HL-60 (cell line): ENCODE measurements around the gene FAM43A.

Experiments used
- GABPA ChIP-seq: IDR thresholded peaks from 2 replicates; pipeline ENCODE4 v1.6.1; 2012; ENCODE audit warnings: low read depth
- POLR2AphosphoS5 ChIP-seq: IDR thresholded peaks from 2 replicates; pipeline ENCODE4 v1.6.1; 2012; ENCODE audit warnings: low read depth
- REST ChIP-seq: IDR thresholded peaks from 2 replicates; pipeline ENCODE4 v1.6.1; 2012; ENCODE audit warnings: low read depth; ENCODE audit not compliant: insufficient replicate concordance
- TF ChIP-seq, protein P1 (sequence below): IDR thresholded peaks from one replicate; pipeline ENCODE4 v1.5.1; 2011; ENCODE audit warnings: low read length, control low read depth, inconsistent platforms; ENCODE audit not compliant: insufficient read depth

DNA sequence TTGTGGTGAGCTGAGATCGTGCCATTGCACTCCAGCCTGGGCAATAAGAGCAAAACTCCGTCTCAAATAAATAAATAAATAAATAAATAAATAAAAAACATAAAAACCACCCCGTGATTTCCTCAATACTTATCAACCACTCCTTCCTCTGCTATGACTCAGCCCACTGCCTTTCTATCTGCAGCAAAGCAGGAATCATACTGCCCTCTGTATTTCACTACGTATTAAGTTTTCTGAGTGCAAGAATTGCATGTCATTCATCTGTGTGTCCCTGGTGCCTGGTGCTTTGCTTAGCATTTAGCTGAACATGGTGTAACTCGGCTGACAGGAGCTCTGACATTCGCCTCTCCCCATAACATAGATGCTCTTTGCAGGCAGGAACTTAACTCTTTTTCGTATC, 20.8 kb upstream of the FAM43A start:
- TF ChIP-seq, protein P1, sequence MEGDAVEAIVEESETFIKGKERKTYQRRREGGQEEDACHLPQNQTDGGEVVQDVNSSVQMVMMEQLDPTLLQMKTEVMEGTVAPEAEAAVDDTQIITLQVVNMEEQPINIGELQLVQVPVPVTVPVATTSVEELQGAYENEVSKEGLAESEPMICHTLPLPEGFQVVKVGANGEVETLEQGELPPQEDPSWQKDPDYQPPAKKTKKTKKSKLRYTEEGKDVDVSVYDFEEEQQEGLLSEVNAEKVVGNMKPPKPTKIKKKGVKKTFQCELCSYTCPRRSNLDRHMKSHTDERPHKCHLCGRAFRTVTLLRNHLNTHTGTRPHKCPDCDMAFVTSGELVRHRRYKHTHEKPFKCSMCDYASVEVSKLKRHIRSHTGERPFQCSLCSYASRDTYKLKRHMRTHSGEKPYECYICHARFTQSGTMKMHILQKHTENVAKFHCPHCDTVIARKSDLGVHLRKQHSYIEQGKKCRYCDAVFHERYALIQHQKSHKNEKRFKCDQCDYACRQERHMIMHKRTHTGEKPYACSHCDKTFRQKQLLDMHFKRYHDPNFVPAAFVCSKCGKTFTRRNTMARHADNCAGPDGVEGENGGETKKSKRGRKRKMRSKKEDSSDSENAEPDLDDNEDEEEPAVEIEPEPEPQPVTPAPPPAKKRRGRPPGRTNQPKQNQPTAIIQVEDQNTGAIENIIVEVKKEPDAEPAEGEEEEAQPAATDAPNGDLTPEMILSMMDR: no peak
- no peak for TF ChIP-seq REST
- TF ChIP-seq GABPA: no peak
- no peak for TF ChIP-seq POLR2AphosphoS5
